LNCaP clone FGC (cell line): ENCODE measurements around the gene GPATCH3.

Experiments used
- DNase-seq: peaks from one replicate; pipeline ENCODE4 v3.0.0-alpha.2; 2011; ENCODE audit warnings: low read depth
- H3K4me3 ChIP-seq: 2 replicates; pipeline ENCODE4 v1.5.1; 2011; ENCODE audit warnings: mild to moderate bottlenecking, low read depth, low read length, control low read depth
- CTCF ChIP-seq: IDR thresholded peaks from 2 replicates; pipeline ENCODE4 v1.5.1; 2012; ENCODE audit warnings: mild to moderate bottlenecking; ENCODE audit not compliant: control insufficient read depth, insufficient read depth; ENCODE audit errors: extremely low read depth

GPATCH3 gene

GRCh38 chr1:26900815-26901511 is 696 bp upstream of the GPATCH3 start:
- no peak for TF ChIP-seq CTCF
- H3K4me3 ChIP-seq = peak overlapping the region; percentile 97
- no peak for DNase-seq

GRCh38 chr1:26897351-26897750 is 2.9 kb downstream of the GPATCH3 start:
- no peak overlapping the region for H3K4me3 ChIP-seq
- no peak for TF ChIP-seq CTCF
- no peak for DNase-seq

GRCh38 chr1:26894263-26894662 is 6.0 kb downstream of the GPATCH3 start:
- TF ChIP-seq CTCF = no peak
- no peak overlapping the region for H3K4me3 ChIP-seq
- DNase-seq = no peak

- TF ChIP-seq CTCF = no peak
- DNase-seq = no peak
- peak overlapping the region; percentile 88 for H3K4me3 ChIP-seq
These were observed 9.8 kb downstream of the GPATCH3 start for GRCh38 chr1:26890467-26890796.

GRCh38 chr1:26889551-26890466 is 10.5 kb downstream of the GPATCH3 start, which contains the start of gene GPN2:
Gene GPN2, minus strand, starts transcription at chr1:26890283. Its CDS starts 187 bp downstream, at chr1:26890096.
- peak within 1 kb of the TSS; percentile 88 for H3K4me3 ChIP-seq
- DNase-seq = peak; percentile 32
- no peak for TF ChIP-seq CTCF

GRCh38 chr1:26888231-26888630 is 12.0 kb downstream of the GPATCH3 start:
- DNase-seq = no peak
- no peak overlapping the region for H3K4me3 ChIP-seq
- TF ChIP-seq CTCF = no peak
